Measurements from ENCODE around the gene GPR84. TPM values are rescaled to one million over a fixed set of nuclear protein-coding genes. Genes with fewer than 3 reads are reported as not detected.

The GPR84 gene
- total RNA-seq (2022; extraction: Qiagen RNA extraction): 0.08 to 0.11 TPM in 2 of 5 replicates, not detected in the others

DNA sequence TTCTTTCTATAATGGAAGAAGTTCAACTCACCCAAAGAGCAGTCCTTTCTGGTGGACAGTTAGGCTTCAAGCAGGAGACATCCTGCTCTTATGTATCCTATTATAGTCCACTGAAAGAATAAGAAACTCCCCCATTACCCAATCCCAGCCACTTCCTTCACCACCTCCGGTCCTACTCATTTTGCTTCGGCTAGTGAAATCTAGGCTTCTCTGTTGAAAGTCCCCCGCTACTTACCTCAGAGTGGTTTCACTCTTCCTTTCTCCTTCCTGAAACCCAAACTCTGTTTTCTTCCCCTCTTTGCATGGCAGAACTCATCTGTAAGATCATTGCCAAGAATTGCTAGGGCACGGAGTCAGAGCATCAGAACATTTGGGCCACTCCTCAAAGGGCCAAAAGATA is at the start of gene GPR84:
TSS of gene GPR84 (minus strand) at position 74 of the 400 bp plus-strand sequence. CDS start 635 bp downstream, outside the sequence.

DNA sequence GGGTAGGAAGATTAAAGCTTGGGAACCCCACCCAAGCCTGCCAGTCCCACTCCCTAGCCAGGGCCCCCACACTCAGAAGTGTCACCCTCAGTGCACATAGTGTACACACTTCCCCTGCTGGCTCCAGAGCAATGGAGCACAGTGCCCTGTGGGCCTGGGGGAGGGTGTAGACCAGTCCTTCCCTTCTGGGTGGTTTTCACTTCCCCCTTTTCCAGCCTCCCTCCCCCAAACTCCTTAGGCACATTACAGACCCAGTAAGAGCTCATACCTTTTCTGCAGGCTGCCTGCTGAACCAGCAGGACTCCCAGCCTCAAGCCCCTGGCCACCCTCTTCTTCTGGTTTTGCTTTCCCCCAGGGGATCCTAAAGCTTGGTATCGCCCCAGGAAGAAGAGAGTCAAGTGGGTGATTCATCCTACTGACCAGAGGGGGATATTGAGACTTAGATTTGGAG is 20.3 kb upstream of the GPR84 start, which contains the start of gene ZNF385A:
TSS of gene ZNF385A (minus strand) at position 143 of the 451 bp plus-strand sequence. CDS start 219 bp downstream, outside the sequence.

DNA sequence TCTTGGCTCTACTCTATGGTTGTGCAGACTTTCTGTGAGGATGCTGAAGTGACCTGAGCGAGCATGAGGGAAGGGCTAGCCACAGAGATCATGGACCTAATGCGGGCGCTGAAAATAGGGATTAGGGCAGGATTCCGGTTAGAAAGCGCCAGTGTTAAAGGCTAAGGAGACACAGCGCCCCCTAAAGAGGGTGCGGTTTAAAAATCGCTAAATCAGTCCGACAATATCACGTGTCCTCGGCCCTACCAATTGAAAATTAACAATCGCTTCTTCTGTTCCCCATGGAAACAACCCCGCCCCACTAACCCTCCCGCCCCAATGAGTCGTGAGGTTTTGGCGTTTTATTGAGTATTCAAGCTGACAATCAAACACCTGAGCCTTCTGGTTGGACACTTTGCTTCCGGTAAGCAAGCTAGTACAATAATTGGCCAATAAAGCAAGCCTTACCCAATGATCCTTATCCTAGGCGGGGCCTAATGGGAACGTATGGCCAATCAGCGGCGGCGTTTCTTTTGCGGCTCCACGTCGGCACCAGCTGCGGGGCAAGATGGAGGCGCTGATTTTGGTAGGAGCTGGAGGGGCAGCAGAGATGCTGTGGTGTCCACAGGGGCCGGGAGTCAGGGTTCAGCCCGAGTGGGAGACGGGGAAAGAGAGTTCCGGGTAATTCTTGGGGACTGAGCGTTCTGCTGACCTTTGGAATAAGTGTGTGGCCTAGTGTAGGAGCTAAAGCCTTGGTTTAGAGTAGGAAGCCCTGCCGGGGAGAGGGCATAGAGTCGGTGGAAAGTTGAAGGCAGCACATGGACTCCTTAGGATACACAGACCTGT is 39.5 kb downstream of the GPR84 start, which contains the start of gene COPZ1:
TSS of gene COPZ1 (plus strand) at position 515 of the 825 bp plus-strand sequence. CDS start at position 548, 33 bp downstream.

Other genes starting within 250 kb of the GPR84 start
- gene SMUG1, start 175.5 kb downstream of the GPR84 start, total RNA-seq (2022; extraction: Qiagen RNA extraction): 27.3 to 35.2 TPM (median 30.9 TPM) in 5 replicates
- gene CBX5, start 84.4 kb downstream of the GPR84 start, total RNA-seq (2022; extraction: Qiagen RNA extraction): 20.4 to 28.3 TPM (median 25.5 TPM) in 5 replicates
- 1,504 to 2,670 TPM (median 1,523 TPM) in 5 replicates for gene HNRNPA1, start 83.8 kb downstream of the GPR84 start, total RNA-seq (2022; extraction: Qiagen RNA extraction)
- 0.10 TPM in 1 of 5 replicates, not detected in the others for gene NFE2, start 63.5 kb downstream of the GPR84 start, total RNA-seq (2022; extraction: Qiagen RNA extraction)
- gene COPZ1, start 39.4 kb downstream of the GPR84 start, total RNA-seq (2022; extraction: Qiagen RNA extraction): 206 to 342 TPM (median 221 TPM) in 5 replicates
- gene ZNF385A, start 20.2 kb upstream of the GPR84 start, total RNA-seq (2022; extraction: Qiagen RNA extraction): 14.3 to 21.7 TPM (median 20.3 TPM) in 5 replicates
- gene ITGA5, start 54.8 kb upstream of the GPR84 start, total RNA-seq (2022; extraction: Qiagen RNA extraction): 213 to 334 TPM (median 292 TPM) in 5 replicates
- gene GTSF1, start 109.1 kb upstream of the GPR84 start, total RNA-seq (2022; extraction: Qiagen RNA extraction): not detected in 5 replicates
- not detected in 5 replicates for gene NCKAP1L, start 133.3 kb upstream of the GPR84 start, total RNA-seq (2022; extraction: Qiagen RNA extraction)
- gene PDE1B, start 185.1 kb upstream of the GPR84 start, total RNA-seq (2022; extraction: Qiagen RNA extraction): 0.03 to 0.10 TPM in 2 of 5 replicates, not detected in the others
- 0.07 to 0.33 TPM (median 0.13 TPM) in 5 replicates for gene PPP1R1A, start 224.2 kb upstream of the GPR84 start, total RNA-seq (2022; extraction: Qiagen RNA extraction)

Data from A549 treated with Hydrocortisone at 1 μM for 4 hours (cell line).